GM19467 (cell line): ENCODE results near the gene LDHB.
"Not testable (repeated sequence)": the region's sequence is repeated elsewhere in the genome, so short reads cannot be mapped to it uniquely, and the experiment has no call there.

Experiments
- ATAC-seq: cut with Tn5 transposase; IDR thresholded peaks from one replicate; pipeline ENCODE4 v1.9.1; 2021; ENCODE audit warnings: mild to moderate bottlenecking, moderate library complexity; ENCODE audit not compliant: unreplicated experiment

LDHB gene

GRCh38 chr12:21662122-21662792 is 4.6 kb upstream of the LDHB start:
- no peak for ATAC-seq

DNA sequence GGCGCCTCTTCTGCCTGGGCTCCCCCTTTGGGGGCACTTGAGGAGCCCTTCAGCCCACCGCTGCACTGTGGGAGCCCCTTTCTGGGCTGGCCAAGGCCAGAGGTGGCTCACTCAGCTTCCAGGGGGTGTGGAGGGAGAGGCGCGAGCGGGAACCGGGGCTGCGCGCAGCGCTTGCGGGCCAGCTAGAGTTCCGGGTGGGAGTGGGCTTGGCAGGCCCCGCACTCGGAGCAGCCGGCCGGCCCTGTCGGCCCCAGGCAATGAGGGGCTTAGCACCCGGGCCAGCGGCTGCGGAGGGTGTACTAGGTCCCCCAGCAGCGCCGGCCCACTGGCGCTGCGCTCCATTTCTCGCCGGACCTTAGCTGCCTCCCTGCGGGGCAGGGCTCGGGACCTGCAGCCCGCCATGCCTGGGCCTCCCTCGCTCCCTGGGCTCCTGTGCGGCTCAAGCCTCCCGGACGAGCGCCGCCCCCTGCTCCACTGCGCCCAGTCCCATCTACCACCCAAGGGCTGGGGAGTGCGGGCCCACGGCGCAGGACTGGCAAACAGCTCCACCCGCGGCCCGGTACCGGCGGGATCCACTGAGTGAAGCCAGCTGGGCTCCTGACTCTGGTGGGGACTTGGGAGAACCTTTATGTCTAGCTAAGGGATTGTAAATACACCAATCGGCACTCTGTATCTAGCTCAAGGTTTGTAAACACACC is 3.9 kb upstream of the LDHB start:
- not testable (repeated sequence) for ATAC-seq

GRCh38 chr12:21659383-21659782 is 1.7 kb upstream of the LDHB start:
- no peak for ATAC-seq

- peak; percentile 24 for ATAC-seq
Measured at GRCh38 chr12:21656905-21657325, 727 bp downstream of the LDHB start.

DNA sequence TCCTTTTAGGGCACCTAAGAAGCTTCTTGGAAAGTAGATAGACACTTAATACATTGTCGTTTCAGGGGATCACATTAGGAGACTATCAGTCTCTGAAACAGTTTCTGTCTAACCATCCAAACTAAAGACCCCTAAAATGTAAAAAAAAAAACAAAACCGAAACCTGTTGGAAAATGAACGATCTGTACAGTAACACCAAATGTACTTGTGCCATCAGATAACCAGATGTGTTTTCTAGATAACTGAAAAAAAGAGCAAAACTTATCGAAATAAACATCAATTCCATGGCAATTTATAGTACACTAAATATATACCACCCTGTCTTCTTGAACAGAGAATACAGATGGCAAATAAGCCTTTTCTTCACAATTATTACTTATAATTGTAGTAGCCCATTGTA is 2.1 kb downstream of the LDHB start:
- ATAC-seq = no peak

DNA sequence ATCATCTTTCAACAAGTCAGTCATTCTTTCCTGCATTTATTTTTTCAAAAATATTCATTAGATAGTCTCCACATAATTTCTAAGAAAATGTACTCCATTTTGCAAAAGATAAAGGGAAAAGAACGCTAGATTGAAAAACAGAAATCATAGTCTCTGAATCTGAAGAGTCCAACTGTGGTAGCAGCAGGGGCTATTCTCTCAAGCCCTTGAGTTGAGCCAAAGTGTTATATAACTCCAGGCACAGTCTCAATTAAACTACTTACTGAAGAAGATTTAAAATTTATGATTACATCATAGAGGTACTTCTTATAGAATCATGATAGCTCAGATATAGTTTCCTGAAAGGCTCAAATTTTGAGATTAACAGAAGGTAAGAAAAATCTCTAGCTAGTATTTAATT is 5.8 kb downstream of the LDHB start:
- ATAC-seq = no peak

DNA sequence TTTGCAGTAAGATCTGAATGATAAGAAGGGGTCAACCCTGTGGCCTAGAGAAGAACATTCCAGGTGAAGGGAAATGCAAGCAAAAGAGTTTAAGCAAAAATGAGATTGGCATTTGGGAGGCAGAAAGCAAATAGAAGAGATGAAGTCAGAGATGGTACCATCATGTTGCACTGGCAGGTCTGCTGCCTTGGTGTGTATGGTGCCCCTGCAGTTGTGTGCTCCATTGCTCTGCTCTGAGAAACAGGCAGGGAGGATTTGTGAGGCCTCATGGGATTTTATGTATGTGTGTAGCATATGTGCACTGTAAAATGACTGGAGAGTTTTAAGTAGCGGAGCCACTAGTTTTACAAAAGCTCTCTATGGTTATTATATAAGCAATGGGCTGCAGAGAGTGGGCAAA is 6.6 kb downstream of the LDHB start:
- ATAC-seq = no peak

GRCh38 chr12:21649034-21649433 is 8.6 kb downstream of the LDHB start:
- ATAC-seq = no peak

GRCh38 chr12:21648378-21648777 is 9.3 kb downstream of the LDHB start:
- ATAC-seq = no peak

- ATAC-seq = no peak
Measured at GRCh38 chr12:21647179-21647578, 10.5 kb downstream of the LDHB start.

DNA sequence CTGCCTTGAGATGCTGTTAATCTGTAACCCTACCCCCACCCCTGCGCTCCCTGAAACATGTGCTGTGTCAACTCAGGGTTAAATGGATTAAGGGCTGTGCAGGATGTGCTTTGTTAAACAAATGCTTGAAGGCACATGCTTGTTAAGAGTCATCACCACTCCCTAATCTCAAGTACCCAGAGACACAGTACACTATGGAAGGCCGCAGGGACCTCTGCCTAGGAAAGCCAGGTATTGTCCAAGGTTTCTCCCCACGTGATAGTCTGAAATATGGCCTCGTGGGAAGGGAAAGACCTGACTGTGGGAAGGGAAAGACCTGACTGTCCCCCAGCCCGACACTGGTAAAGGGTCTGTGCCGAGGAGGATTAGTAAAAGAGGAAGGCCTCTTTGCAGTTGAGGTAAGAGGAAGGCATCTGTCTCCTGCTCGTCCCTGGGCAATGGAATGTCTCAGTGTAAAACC is 12.6 kb downstream of the LDHB start:
- ATAC-seq = not testable (repeated sequence)

- no peak for ATAC-seq
Measured at GRCh38 chr12:21644516-21644915, 13.1 kb downstream of the LDHB start.

DNA sequence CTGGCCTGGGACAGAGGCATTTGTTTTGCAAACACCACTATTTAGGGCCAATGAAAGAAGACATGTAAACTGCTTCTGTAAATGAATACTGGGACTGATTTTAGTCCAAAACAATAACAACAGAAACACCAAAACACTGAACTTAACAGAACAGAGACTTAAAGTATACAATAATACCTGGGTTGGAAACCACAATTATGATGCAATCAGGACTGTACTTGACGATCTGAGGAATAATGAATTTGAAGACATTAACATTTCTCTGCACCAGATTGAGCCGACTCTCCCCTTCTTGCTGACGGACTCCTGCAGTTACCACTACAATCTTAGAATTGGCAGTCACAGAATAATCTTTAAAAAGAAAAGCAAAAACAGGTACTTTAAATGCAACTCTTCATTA is 13.9 kb downstream of the LDHB start:
- ATAC-seq = no peak

GRCh38 chr12:21642707-21643389 is 14.8 kb downstream of the LDHB start:
- peak; percentile 52 for ATAC-seq

DNA sequence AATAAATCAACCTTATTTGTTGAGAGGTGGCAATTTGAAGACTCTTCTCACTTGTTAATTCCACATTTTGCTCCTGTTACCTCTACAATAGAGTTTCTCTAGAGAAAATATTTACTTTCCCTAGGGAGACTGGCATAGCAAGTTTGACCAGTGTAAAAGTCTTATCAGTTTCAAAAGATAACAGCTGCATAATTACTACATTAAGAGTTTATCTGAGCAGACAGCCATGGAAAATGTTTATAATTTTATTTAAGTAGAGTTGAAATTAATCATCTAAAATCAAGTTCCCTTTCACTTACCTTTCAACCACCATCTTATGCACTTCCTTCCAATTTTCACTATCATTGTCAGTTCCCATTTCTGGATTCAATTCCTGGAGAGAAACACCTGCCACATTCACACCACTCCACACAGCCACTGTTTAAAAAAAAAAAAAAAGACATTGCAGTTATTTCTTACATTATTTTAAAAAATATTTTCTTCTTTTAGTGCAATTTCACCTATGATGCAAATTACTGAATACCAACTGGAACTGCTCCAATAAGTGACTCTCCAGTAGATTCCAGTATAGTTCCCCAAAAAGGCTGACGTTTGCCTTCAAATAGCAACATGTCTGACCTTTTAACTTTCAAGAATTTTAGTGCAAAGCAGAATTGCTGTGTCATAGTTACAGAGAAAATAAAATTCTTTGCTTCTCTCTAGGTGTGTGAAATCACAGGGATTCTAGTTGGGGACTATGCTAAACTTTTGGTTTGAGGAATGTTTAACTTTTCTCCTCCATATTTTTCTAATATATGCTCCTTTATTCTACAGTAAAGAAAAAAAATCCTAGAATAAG is 19.4 kb downstream of the LDHB start:
- ATAC-seq = no peak

DNA sequence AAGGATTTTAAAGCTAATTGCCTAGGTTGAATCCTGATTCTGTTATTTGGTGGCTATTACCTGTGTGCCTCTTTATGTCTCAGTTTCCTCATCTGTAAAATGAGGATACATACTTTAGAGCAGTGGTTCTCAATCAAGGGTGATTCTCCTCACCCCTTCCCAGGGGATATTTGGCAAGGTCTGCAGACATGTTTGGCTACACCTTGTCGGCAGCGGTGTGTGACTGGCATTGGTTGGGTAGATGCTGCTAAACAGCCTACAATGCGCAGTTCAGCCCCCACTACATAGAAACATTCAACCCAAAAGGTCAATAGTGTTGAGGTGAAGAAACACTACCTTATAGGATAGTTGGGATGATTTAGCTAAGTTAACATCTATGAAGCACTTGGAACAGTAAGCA is 23.4 kb downstream of the LDHB start:
- ATAC-seq = no peak

DNA sequence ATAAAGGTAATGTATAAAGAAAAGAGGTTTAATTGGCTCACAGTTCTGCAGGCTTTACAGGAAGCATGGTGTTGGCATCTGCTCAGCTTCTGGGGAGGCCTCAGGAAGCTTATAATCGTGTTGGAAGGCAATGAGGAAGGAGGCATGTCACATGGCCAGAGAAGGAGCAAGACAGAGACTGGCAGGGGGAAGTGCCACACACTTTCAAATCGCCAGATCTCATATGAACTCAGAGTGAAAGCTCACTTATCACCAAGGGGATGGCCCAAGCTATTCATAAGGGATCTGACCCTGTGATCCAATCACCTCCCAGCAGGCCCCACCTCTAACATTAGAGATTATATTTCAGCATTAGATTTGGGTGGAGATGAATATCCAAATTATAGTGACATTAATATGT is 26.3 kb downstream of the LDHB start:
- no peak for ATAC-seq

DNA sequence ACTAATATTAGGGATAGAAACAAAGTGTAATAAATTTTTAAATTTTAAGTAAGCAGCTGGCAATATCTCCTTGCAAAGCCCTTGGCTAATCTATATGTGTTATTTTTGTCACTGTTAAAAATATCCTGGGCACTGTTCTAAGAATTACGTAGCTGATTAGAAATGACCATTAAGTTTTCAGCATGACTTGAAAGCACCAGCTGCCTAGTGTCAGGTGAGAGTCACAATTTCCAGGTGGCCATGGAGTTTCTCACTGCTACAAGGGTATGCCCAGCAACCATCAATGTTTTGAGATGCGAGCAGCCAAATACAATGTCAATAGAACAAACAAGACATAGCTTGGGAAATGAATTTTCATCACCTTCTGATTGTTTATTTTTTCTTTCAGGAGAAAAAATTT is 29.7 kb downstream of the LDHB start:
- no peak for ATAC-seq

DNA sequence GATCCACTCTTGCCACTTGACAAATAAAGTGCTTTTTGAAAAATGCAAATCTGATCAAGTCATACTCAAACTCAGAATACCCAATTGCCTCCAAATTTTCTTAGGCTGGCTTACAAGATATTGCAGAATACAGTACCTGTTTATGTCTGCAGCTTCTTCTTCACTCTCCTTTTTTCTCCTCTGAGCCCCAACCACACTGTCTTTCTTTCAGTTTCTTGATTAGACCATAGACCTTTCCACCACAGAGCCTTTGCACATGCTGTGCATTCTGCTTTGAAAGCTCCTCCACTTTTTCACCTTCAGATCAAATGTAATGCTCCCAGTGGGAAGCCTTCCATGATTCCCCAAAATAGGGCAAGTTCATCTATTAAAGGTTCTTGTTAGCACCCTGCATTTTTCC is 39.1 kb downstream of the LDHB start:
- ATAC-seq = no peak

DNA sequence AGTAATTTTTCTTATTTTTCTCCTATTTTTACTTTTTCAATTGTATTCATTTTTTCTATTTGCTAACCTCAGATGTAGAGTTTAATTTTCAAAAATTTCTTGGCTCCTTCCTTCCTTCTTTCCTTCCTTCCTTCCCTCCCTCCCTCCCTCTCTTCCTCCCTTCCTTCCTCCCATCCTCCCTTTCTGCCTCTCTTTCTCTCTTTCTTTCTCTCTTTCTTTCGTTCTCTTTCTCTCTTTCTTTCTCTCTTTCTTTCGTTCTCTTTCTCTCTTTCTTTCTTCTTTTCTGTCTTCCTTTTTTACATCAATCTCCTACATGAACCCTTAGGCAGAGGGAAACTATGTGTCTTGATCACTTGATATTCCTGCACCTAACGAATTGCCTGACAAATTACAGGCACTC is 40.6 kb downstream of the LDHB start:
- no peak for ATAC-seq

DNA sequence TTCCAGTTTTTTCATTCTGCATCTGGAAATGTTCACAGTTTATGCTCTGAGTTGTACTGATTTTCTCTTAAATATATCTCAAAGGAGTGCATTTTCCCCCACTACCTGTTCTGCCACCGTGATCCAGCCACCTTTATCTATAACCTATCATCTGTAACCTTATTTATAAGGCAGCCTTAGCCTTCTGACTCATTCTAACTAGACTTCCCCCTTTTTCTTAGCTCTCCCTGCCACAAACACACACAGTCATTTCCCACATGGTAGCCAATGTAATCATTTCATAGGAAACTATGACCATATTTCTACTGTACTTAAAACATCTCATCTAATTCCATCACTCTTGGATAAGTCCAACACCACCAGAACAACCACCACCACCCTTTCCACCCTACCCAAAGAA is 42.2 kb downstream of the LDHB start:
- ATAC-seq = no peak
